Measurements from ENCODE around the gene RGL3.
A peak's percentile ranks its signal among the peaks of the same experiment; 100 is the strongest.
"Not testable (repeated sequence)": the region's sequence is repeated elsewhere in the genome, so short reads cannot be mapped to it uniquely, and the experiment has no call there.

Gene RGL3

GRCh38 chr19:11448410-11448809 is 29.3 kb upstream of the RGL3 start:
- DNase-seq = no peak

- no peak for DNase-seq
These were observed 28.5 kb upstream of the RGL3 start for GRCh38 chr19:11447347-11448262.

- peak; percentile 11 for DNase-seq
These were observed 27.7 kb upstream of the RGL3 start for GRCh38 chr19:11446652-11447301.

- no peak for DNase-seq
These were observed 27.1 kb upstream of the RGL3 start for GRCh38 chr19:11446271-11446651.

GRCh38 chr19:11445141-11445540 is 26.0 kb upstream of the RGL3 start:
- no peak for DNase-seq

GRCh38 chr19:11444059-11444458 is 24.9 kb upstream of the RGL3 start:
- no peak for DNase-seq

- no peak for DNase-seq
These were observed 18.8 kb upstream of the RGL3 start for GRCh38 chr19:11437955-11438354.

GRCh38 chr19:11435833-11436313 is 16.8 kb upstream of the RGL3 start:
- no peak for DNase-seq

GRCh38 chr19:11435057-11435832 is 16.1 kb upstream of the RGL3 start, which contains the start of the genes ODAD3 and PRKCSH:
Gene ODAD3 (minus strand): TSS chr19:11435121. CDS start chr19:11435016, 105 bp downstream.
Gene PRKCSH (plus strand): TSS chr19:11435635. CDS start chr19:11436118, 483 bp downstream.
- DNase-seq = peak; percentile 99

GRCh38 chr19:11434703-11435056 is 15.6 kb upstream of the RGL3 start:
- DNase-seq = no peak

- DNase-seq = not testable (repeated sequence)
These were observed 14.4 kb upstream of the RGL3 start for GRCh38 chr19:11433526-11433925.

- DNase-seq = no peak
These were observed 7.5 kb upstream of the RGL3 start for GRCh38 chr19:11426656-11427055.

GRCh38 chr19:11425719-11426457 is 6.8 kb upstream of the RGL3 start:
- DNase-seq = no peak

- no peak for DNase-seq
These were observed 4.7 kb upstream of the RGL3 start for GRCh38 chr19:11423791-11424181.

GRCh38 chr19:11423164-11423790 is 4.2 kb upstream of the RGL3 start:
- no peak for DNase-seq

GRCh38 chr19:11422163-11423065 is 3.3 kb upstream of the RGL3 start:
- no peak for DNase-seq

- DNase-seq = no peak
These were observed 2.4 kb upstream of the RGL3 start for GRCh38 chr19:11421371-11422098.

- DNase-seq = no peak
These were observed 1.6 kb upstream of the RGL3 start for GRCh38 chr19:11420429-11421370.

GRCh38 chr19:11418094-11418548 is 993 bp downstream of the RGL3 start:
- DNase-seq = no peak
